Lower leg skin (tissue), 3 donors: Measurements from ENCODE around the gene PSMC3IP.

Experiments
- POLR2A ChIP-seq, 2 donors: fragments of 450-650 bp; IDR thresholded peaks; one replicate each; pipeline ENCODE4 v1.6.1; 2016 to 2017; ENCODE audit warnings: antibody characterized with exemption in 2 of 2, mild to moderate bottlenecking in 1 of 2, moderate library complexity in 1 of 2
- TF ChIP-seq, protein P1 (sequence below), 3 donors: fragments of 450-650 bp; IDR thresholded peaks; one replicate each; pipeline ENCODE4 v1.5.1; 2016; ENCODE audit warnings: antibody characterized with exemption in 3 of 3, mild to moderate bottlenecking in 3 of 3, moderate library complexity in 2 of 3

DNA sequence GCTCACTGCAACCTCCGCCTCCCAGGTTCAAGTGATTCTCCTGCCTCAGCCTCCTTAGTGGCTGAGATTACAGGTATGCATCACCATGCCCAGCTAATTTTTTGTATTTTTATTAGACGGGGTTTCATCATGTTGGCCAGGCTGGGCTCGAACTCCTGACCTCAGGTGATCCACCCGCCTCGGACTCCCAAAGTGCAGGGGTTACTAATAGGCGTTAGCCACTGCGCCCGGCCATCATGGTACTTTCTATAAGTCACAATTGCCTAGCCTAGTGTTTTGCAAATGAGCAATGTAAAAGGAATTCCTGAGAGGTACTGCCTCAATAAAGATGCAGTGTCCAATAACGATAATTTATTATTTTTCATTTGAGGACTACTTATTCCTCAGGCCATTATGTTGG is 13.9 kb upstream of the PSMC3IP start:
- TF ChIP-seq, protein P1, sequence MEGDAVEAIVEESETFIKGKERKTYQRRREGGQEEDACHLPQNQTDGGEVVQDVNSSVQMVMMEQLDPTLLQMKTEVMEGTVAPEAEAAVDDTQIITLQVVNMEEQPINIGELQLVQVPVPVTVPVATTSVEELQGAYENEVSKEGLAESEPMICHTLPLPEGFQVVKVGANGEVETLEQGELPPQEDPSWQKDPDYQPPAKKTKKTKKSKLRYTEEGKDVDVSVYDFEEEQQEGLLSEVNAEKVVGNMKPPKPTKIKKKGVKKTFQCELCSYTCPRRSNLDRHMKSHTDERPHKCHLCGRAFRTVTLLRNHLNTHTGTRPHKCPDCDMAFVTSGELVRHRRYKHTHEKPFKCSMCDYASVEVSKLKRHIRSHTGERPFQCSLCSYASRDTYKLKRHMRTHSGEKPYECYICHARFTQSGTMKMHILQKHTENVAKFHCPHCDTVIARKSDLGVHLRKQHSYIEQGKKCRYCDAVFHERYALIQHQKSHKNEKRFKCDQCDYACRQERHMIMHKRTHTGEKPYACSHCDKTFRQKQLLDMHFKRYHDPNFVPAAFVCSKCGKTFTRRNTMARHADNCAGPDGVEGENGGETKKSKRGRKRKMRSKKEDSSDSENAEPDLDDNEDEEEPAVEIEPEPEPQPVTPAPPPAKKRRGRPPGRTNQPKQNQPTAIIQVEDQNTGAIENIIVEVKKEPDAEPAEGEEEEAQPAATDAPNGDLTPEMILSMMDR (IDR thresholded peaks at IDR 0.05) = no peak
- TF ChIP-seq POLR2A (IDR thresholded peaks at IDR 0.05) = no peak
